ENCODE results near the gene ZNF605.

DNA sequence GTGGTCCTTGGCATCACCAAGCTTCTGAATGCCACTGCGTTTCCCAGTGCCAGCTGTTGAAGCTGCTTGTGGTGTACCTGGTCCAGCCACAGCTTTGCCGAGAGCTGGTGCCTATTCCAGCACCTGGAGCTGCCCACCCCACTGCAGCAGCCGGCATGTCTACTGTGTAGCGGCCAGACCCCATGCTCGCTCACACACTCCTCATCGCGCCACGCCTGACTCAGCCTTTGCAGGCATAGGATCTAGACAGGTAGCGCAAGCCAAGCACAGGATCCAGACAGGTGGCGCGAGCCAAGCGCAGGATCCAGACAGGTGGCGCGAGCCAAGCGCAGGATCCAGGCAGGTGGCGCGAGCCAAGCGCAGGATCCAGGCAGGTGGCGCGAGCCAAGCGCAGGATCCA, 11.6 kb upstream of the ZNF605 start:
- TF ChIP-seq, protein P1, sequence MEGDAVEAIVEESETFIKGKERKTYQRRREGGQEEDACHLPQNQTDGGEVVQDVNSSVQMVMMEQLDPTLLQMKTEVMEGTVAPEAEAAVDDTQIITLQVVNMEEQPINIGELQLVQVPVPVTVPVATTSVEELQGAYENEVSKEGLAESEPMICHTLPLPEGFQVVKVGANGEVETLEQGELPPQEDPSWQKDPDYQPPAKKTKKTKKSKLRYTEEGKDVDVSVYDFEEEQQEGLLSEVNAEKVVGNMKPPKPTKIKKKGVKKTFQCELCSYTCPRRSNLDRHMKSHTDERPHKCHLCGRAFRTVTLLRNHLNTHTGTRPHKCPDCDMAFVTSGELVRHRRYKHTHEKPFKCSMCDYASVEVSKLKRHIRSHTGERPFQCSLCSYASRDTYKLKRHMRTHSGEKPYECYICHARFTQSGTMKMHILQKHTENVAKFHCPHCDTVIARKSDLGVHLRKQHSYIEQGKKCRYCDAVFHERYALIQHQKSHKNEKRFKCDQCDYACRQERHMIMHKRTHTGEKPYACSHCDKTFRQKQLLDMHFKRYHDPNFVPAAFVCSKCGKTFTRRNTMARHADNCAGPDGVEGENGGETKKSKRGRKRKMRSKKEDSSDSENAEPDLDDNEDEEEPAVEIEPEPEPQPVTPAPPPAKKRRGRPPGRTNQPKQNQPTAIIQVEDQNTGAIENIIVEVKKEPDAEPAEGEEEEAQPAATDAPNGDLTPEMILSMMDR (IDR thresholded peaks at IDR 0.05; ENCODE audit: extremely low read depth in 1 of 2, insufficient read depth in 1 of 2, low read depth in 1 of 2, low read length in 2 of 2), result no peak
- TF ChIP-seq JUN (IDR thresholded peaks at IDR 0.05; ENCODE audit: borderline replicate concordance, insufficient read depth, insufficient read length, low read depth), result no peak
- TF ChIP-seq EZH2 (IDR thresholded peaks at IDR 0.05; ENCODE audit: borderline replicate concordance, low read depth, low read length, severe bottlenecking), result no peak
- TF ChIP-seq POLR2AphosphoS5 (IDR thresholded peaks at IDR 0.05; ENCODE audit: insufficient read depth, low read depth, low read length), result no peak
- TF ChIP-seq, protein P2, sequence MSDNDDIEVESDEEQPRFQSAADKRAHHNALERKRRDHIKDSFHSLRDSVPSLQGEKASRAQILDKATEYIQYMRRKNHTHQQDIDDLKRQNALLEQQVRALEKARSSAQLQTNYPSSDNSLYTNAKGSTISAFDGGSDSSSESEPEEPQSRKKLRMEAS (IDR thresholded peaks at IDR 0.05; ENCODE audit: insufficient read depth, insufficient read length), result no peak
- no peak for TF ChIP-seq FOS (IDR thresholded peaks at IDR 0.05; ENCODE audit: borderline replicate concordance, insufficient read depth, low read length)
- no peak for TF ChIP-seq POLR2A (IDR thresholded peaks at IDR 0.05; ENCODE audit: low read depth, low read length)
